Measurements from ENCODE around the gene BRCA2.

The BRCA2 gene

DNA sequence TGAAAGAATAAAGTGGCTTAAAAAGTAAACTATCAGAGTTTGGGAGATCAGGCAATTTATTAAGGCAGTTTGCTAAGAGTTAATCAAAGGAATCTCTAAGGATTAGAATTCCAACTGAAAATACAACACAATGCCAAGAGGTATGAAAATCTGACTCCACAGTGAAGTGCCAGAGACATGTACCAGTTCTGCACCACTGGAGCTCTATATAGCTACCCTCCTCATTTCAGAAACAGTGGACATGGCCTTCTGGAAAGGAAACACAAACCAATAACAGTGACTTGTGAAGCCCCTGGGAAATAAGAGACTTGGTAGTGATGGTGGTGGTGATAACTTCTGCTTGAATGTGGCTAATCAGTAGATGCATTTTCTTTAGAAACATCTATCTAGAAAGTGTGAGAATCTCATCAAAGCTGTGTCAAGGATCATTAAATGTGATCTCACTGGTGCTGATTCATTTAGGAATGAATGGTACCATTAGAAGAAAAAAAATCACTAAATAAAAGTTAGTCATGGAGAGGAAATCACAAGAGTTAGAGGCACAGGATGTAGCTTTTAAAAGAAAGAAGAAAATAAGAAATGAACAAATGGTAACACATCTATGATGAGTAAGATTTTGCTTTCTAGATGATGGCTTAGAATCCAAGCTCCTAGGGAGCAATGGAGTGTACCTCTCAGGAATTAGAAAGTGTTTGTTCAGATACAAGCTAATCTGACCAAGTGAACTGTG is 132.8 kb downstream of the BRCA2 start:
- no peak overlapping the region for H3K4me3 ChIP-seq (ENCODE audit: low read depth, low read length)
- DNase-seq (ENCODE audit: low read depth), result no peak
- TF ChIP-seq, protein P1, sequence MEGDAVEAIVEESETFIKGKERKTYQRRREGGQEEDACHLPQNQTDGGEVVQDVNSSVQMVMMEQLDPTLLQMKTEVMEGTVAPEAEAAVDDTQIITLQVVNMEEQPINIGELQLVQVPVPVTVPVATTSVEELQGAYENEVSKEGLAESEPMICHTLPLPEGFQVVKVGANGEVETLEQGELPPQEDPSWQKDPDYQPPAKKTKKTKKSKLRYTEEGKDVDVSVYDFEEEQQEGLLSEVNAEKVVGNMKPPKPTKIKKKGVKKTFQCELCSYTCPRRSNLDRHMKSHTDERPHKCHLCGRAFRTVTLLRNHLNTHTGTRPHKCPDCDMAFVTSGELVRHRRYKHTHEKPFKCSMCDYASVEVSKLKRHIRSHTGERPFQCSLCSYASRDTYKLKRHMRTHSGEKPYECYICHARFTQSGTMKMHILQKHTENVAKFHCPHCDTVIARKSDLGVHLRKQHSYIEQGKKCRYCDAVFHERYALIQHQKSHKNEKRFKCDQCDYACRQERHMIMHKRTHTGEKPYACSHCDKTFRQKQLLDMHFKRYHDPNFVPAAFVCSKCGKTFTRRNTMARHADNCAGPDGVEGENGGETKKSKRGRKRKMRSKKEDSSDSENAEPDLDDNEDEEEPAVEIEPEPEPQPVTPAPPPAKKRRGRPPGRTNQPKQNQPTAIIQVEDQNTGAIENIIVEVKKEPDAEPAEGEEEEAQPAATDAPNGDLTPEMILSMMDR (IDR thresholded peaks at IDR 0.05; ENCODE audit: low read depth, low read length, missing control alignments), result no peak

DNA sequence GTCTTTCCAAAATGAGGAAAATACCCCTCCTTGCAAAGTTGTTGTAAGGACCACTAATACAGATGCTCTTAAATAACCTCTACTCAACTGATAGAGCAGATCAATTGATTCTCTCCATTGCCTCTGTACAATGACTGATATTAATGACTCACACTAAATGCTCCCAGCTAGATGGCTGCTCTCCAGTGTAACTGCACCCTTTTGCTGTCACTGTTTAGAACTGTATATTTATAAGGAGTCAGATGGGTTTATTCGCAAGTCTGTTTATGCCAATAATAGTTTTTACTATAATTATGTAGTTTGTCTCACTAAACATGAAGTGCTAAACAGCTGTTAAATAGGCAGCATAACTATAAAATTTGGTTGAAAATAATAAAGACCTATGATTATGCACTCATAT is 133.7 kb downstream of the BRCA2 start:
- TF ChIP-seq, protein P1 (IDR thresholded peaks at IDR 0.05; ENCODE audit: low read depth, low read length, missing control alignments), result no peak
- no peak overlapping the region for H3K4me3 ChIP-seq (ENCODE audit: low read depth, low read length)
- no peak for DNase-seq (ENCODE audit: low read depth)

Data from GM12864 (cell line).